ENCODE measurements around the gene CALU.

Gene CALU

GRCh38 chr7:128739048-128739962, at the start of gene CALU:
Gene CALU, plus strand, starts transcription at chr7:128739359. Its CDS starts 9,225 bp downstream, at chr7:128748584.
- in situ Hi-C loops (cut with MboI; ENCODE audit: low sequenced_read_pairs), result no loop called here

- in situ Hi-C loops (cut with MboI; ENCODE audit: low sequenced_read_pairs), result no loop called here
These were observed 47.9 kb upstream of the CALU start for GRCh38 chr7:128691227-128691626.

GRCh38 chr7:128692623-128693270, 46.4 kb upstream of the CALU start:
- in situ Hi-C loops (cut with MboI; ENCODE audit: low sequenced_read_pairs), result no loop called here

GRCh38 chr7:128693373-128694015, 45.7 kb upstream of the CALU start:
- in situ Hi-C loops (cut with MboI; ENCODE audit: low sequenced_read_pairs), result no loop called here

- in situ Hi-C loops (cut with MboI; ENCODE audit: low sequenced_read_pairs), result no loop called here
These were observed 44.4 kb upstream of the CALU start for GRCh38 chr7:128694738-128695137.

- in situ Hi-C loops (cut with MboI; ENCODE audit: low sequenced_read_pairs), result no loop called here
These were observed 41.8 kb upstream of the CALU start for GRCh38 chr7:128697302-128697905.

- in situ Hi-C loops (cut with MboI; ENCODE audit: low sequenced_read_pairs), result no loop called here
These were observed 39.9 kb upstream of the CALU start for GRCh38 chr7:128699196-128699712.

GRCh38 chr7:128699895-128700294, 39.3 kb upstream of the CALU start:
- in situ Hi-C loops (cut with MboI; ENCODE audit: low sequenced_read_pairs), result no loop called here

- in situ Hi-C loops (cut with MboI; ENCODE audit: low sequenced_read_pairs), result no loop called here
These were observed 37.9 kb upstream of the CALU start for GRCh38 chr7:128701062-128701785.

- in situ Hi-C loops (cut with MboI; ENCODE audit: low sequenced_read_pairs), result no loop called here
These were observed 35.4 kb upstream of the CALU start for GRCh38 chr7:128703609-128704241.

GRCh38 chr7:128705891-128706333, 33.2 kb upstream of the CALU start:
- in situ Hi-C loops (cut with MboI; ENCODE audit: low sequenced_read_pairs), result no loop called here

GRCh38 chr7:128707752-128708151, 31.4 kb upstream of the CALU start:
- in situ Hi-C loops (cut with MboI; ENCODE audit: low sequenced_read_pairs), result no loop called here

- in situ Hi-C loops (cut with MboI; ENCODE audit: low sequenced_read_pairs), result no loop called here
These were observed 30.9 kb upstream of the CALU start for GRCh38 chr7:128708235-128708634.

GRCh38 chr7:128708824-128709223, 30.3 kb upstream of the CALU start:
- in situ Hi-C loops (cut with MboI; ENCODE audit: low sequenced_read_pairs), result no loop called here

GRCh38 chr7:128710481-128710880, 28.7 kb upstream of the CALU start:
- in situ Hi-C loops (cut with MboI; ENCODE audit: low sequenced_read_pairs), result no loop called here

- in situ Hi-C loops (cut with MboI; ENCODE audit: low sequenced_read_pairs), result no loop called here
These were observed 25.4 kb upstream of the CALU start for GRCh38 chr7:128713794-128714193.

GRCh38 chr7:128714701-128715495, 24.3 kb upstream of the CALU start:
- in situ Hi-C loops (cut with MboI; ENCODE audit: low sequenced_read_pairs), result no loop called here

- in situ Hi-C loops (cut with MboI; ENCODE audit: low sequenced_read_pairs), result no loop called here
These were observed 20.1 kb upstream of the CALU start for GRCh38 chr7:128718967-128719642.

Data from HL-60/S4 treated with phorbol 12-myristate 13-acetate at 8.2 ng/mL for 4 days and 3 days (cell line).